HepG2 (cell line): ENCODE measurements around the gene AP1M1.

ENCODE experiments used
- CTCF ChIP-seq: sonication (generic); formaldehyde crosslinking; IDR thresholded peaks from 2 replicates; pipeline ENCODE4 v1.5.0; 2020; ENCODE audit warnings: mild to moderate bottlenecking, missing genetic modification reagents, moderate library complexity
- RBM39 ChIP-seq: fragments of 200-400 bp; formaldehyde crosslinking; IDR thresholded peaks from one replicate; pipeline ENCODE4 v1.6.1; 2018; ENCODE audit warnings: antibody characterized with exemption, mild to moderate bottlenecking, low read depth, low read length; ENCODE audit not compliant: poor library complexity, severe bottlenecking
- TAF1 ChIP-seq: sonication (generic); formaldehyde crosslinking; IDR thresholded peaks from 2 replicates; pipeline ENCODE4 v1.4.0; 2020; ENCODE audit warnings: missing genetic modification reagents
- ZNF263 ChIP-seq: sonication (generic); formaldehyde crosslinking; IDR thresholded peaks from 2 replicates; pipeline ENCODE4 v1.4.0; 2020; ENCODE audit warnings: missing genetic modification reagents
- TF ChIP-seq, protein P1 (sequence below): sonication (generic); formaldehyde crosslinking; IDR thresholded peaks from 2 replicates; pipeline ENCODE4 v1.9.0; 2021; ENCODE audit warnings: missing genetic modification reagents, borderline replicate concordance
- TF ChIP-seq, protein P2 (sequence below): sonication (generic); formaldehyde crosslinking; IDR thresholded peaks from 2 replicates; pipeline ENCODE4 v1.4.0; 2020; ENCODE audit warnings: missing genetic modification reagents
- TF ChIP-seq, protein P3 (sequence below): sonication (generic); formaldehyde crosslinking; IDR thresholded peaks from 2 replicates; pipeline ENCODE4 v1.4.0; 2020; ENCODE audit warnings: missing genetic modification reagents

GRCh38 chr19:16218851-16219250 lies 21.1 kb downstream of the AP1M1 start:
- no peak for TF ChIP-seq TAF1 (CRISPR knock-in tag)
- TF ChIP-seq RBM39: no peak
- TF ChIP-seq, protein P1, sequence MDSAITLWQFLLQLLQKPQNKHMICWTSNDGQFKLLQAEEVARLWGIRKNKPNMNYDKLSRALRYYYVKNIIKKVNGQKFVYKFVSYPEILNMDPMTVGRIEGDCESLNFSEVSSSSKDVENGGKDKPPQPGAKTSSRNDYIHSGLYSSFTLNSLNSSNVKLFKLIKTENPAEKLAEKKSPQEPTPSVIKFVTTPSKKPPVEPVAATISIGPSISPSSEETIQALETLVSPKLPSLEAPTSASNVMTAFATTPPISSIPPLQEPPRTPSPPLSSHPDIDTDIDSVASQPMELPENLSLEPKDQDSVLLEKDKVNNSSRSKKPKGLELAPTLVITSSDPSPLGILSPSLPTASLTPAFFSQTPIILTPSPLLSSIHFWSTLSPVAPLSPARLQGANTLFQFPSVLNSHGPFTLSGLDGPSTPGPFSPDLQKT (CRISPR knock-in tag): no peak
- TF ChIP-seq, protein P2, sequence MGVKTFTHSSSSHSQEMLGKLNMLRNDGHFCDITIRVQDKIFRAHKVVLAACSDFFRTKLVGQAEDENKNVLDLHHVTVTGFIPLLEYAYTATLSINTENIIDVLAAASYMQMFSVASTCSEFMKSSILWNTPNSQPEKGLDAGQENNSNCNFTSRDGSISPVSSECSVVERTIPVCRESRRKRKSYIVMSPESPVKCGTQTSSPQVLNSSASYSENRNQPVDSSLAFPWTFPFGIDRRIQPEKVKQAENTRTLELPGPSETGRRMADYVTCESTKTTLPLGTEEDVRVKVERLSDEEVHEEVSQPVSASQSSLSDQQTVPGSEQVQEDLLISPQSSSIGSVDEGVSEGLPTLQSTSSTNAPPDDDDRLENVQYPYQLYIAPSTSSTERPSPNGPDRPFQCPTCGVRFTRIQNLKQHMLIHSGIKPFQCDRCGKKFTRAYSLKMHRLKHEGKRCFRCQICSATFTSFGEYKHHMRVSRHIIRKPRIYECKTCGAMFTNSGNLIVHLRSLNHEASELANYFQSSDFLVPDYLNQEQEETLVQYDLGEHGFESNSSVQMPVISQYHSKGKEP: no peak
- TF ChIP-seq, protein P3, sequence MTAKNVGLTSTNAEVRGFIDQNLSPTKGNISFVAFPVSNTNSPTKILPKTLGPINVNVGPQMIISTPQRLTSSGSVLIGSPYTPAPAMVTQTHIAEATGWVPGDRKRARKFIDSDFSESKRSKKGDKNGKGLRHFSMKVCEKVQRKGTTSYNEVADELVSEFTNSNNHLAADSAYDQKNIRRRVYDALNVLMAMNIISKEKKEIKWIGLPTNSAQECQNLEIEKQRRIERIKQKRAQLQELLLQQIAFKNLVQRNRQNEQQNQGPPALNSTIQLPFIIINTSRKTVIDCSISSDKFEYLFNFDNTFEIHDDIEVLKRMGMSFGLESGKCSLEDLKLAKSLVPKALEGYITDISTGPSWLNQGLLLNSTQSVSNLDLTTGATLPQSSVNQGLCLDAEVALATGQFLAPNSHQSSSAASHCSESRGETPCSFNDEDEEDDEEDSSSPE (CRISPR knock-in tag): no peak
- TF ChIP-seq CTCF: no peak
- TF ChIP-seq ZNF263 (CRISPR knock-in tag): no peak
